ENCODE measurements around the gene FGD3. TPM values are rescaled to one million over a fixed set of nuclear protein-coding genes. Genes with fewer than 3 reads are reported as not detected.

FGD3 gene
- total RNA-seq, 1 experiment from 2014 or later = 26.6 TPM

- Mint-ChIP-seq H3K36me3 (ENCODE audit: insufficient read depth, unreplicated experiment) (no peaks in the 10 kb centered on the region), H3K4me1 (ENCODE audit: low read depth, unreplicated experiment) (no peaks in the 10 kb centered on the region), H3K9me3 (ENCODE audit: unreplicated experiment) (no peaks in the 10 kb centered on the region), H3K27me3 (ENCODE audit: insufficient read depth, unreplicated experiment) (no peaks in the 10 kb centered on the region), H3K27ac (ENCODE audit: unreplicated experiment) (peak overlapping the region; percentile 53), H3K4me3 (ENCODE audit: unreplicated experiment) (no peak overlapping the region)
- Histone ChIP-seq H3K9me3 (no peaks in the 10 kb centered on the region), H3K27me3 (replicated peaks; ENCODE audit: control insufficient read depth, insufficient read depth, low read length) (no peaks in the 10 kb centered on the region), H3K36me3 (ENCODE audit: control insufficient read depth, insufficient read depth, low read length) (no peaks in the 10 kb centered on the region), H3K4me1 (no peaks in the 10 kb centered on the region), H3K4me3 (ENCODE audit: low read depth, low read length) (no peak overlapping the region)
- DNase-seq = no peak
- no peak for TF ChIP-seq CTCF (IDR thresholded peaks at IDR 0.05; ENCODE audit: insufficient read depth in 1 of 2, low read depth in 1 of 2, low read length in 1 of 2, severe bottlenecking in 1 of 2, unreplicated experiment in 1 of 2)
- no TSS peak for BruUV-seq (replicated peaks)
- POLR2A ChIA-PET = no interaction called here
- CTCF ChIA-PET = no interaction called here
- intact Hi-C loops (cut with micrococcal nuclease; ENCODE audit: unreplicated experiment) = no loop called here
These were observed 101.5 kb downstream of the FGD3 start for GRCh38 chr9:93048566-93049448.

- H3K4me1 ChIP-seq = no peaks in the 10 kb centered on the region
- Mint-ChIP-seq H3K4me1 (ENCODE audit: low read depth, unreplicated experiment) (no peaks in the 10 kb centered on the region), H3K27ac (ENCODE audit: unreplicated experiment) (peak overlapping the region; percentile 53), H3K27me3 (ENCODE audit: insufficient read depth, unreplicated experiment) (no peaks in the 10 kb centered on the region), H3K9me3 (ENCODE audit: unreplicated experiment) (no peaks in the 10 kb centered on the region), H3K36me3 (ENCODE audit: insufficient read depth, unreplicated experiment) (no peaks in the 10 kb centered on the region), H3K4me3 (ENCODE audit: unreplicated experiment) (no peak overlapping the region)
- ChIA-PET POLR2A (no interaction called here), CTCF (no interaction called here)
- no TSS peak for BruUV-seq (replicated peaks)
- DNase-seq = no peak
- no peak for TF ChIP-seq CTCF (IDR thresholded peaks at IDR 0.05; ENCODE audit: insufficient read depth in 1 of 2, low read depth in 1 of 2, low read length in 1 of 2, severe bottlenecking in 1 of 2, unreplicated experiment in 1 of 2)
- H3K36me3 ChIP-seq (ENCODE audit: control insufficient read depth, insufficient read depth, low read length) = no peaks in the 10 kb centered on the region
- no peaks in the 10 kb centered on the region for H3K27me3 ChIP-seq (replicated peaks; ENCODE audit: control insufficient read depth, insufficient read depth, low read length)
- H3K9me3 ChIP-seq = no peaks in the 10 kb centered on the region
- H3K4me3 ChIP-seq (ENCODE audit: low read depth, low read length) = no peak overlapping the region
- intact Hi-C loops (cut with micrococcal nuclease; ENCODE audit: unreplicated experiment) = no loop called here
These were observed 102.2 kb downstream of the FGD3 start for GRCh38 chr9:93049491-93049890.

GRCh38 chr9:93050231-93050630, 102.9 kb downstream of the FGD3 start:
- H3K4me3 ChIP-seq (ENCODE audit: low read depth, low read length) = no peak overlapping the region
- intact Hi-C loops (cut with micrococcal nuclease; ENCODE audit: unreplicated experiment) = no loop called here
- TF ChIP-seq CTCF (IDR thresholded peaks at IDR 0.05; ENCODE audit: insufficient read depth in 1 of 2, low read depth in 1 of 2, low read length in 1 of 2, severe bottlenecking in 1 of 2, unreplicated experiment in 1 of 2) = no peak
- no peaks in the 10 kb centered on the region for H3K36me3 Mint-ChIP-seq (ENCODE audit: insufficient read depth, unreplicated experiment)
- no peaks in the 10 kb centered on the region for H3K4me1 ChIP-seq
- no peaks in the 10 kb centered on the region for H3K27me3 Mint-ChIP-seq (ENCODE audit: insufficient read depth, unreplicated experiment)
- no peak for DNase-seq
- H3K36me3 ChIP-seq (ENCODE audit: control insufficient read depth, insufficient read depth, low read length) = no peaks in the 10 kb centered on the region
- no peak overlapping the region for H3K27ac Mint-ChIP-seq (ENCODE audit: unreplicated experiment)
- no peaks in the 10 kb centered on the region for H3K9me3 ChIP-seq
- no peaks in the 10 kb centered on the region for H3K27me3 ChIP-seq (replicated peaks; ENCODE audit: control insufficient read depth, insufficient read depth, low read length)
- POLR2A ChIA-PET = interaction anchor here (0.6 kb wide), 1 partner anchor 1504 kb away, joined by 3 read pairs; no protein-coding TSS in a partner anchor
- CTCF ChIA-PET = no interaction called here
- no peaks in the 10 kb centered on the region for H3K9me3 Mint-ChIP-seq (ENCODE audit: unreplicated experiment)
- BruUV-seq (replicated peaks) = no TSS peak
- H3K4me1 Mint-ChIP-seq (ENCODE audit: low read depth, unreplicated experiment) = no peaks in the 10 kb centered on the region
- no peak overlapping the region for H3K4me3 Mint-ChIP-seq (ENCODE audit: unreplicated experiment)
